Subcutaneous adipose tissue (tissue), 4 donors: ENCODE data around the gene GPR85. TPM values are rescaled to one million over a fixed set of nuclear protein-coding genes. Genes with fewer than 3 reads are reported as not detected.

Experiments used
- total RNA-seq, 4 donors: library from RNA; depleted of rRNA; stranded (reverse); fragments of >200 nt; gene quantifications; one replicate each; pipeline ENCODE4 v1.1.0, GENCODE V29; 2016
- TF ChIP-seq, protein P1 (sequence below): fragments of 450-650 bp; IDR thresholded peaks from one replicate; pipeline ENCODE4 v1.5.1; 2016; ENCODE audit warnings: low read depth, mild to moderate bottlenecking, control low read depth, antibody characterized with exemption, moderate library complexity

GPR85 gene
- total RNA-seq = 1 to 10 TPM in 2 of 4 donors, under 1 TPM in 1, not detected in 1; 0.88 to 1.7 (median 1.1) TPM

DNA sequence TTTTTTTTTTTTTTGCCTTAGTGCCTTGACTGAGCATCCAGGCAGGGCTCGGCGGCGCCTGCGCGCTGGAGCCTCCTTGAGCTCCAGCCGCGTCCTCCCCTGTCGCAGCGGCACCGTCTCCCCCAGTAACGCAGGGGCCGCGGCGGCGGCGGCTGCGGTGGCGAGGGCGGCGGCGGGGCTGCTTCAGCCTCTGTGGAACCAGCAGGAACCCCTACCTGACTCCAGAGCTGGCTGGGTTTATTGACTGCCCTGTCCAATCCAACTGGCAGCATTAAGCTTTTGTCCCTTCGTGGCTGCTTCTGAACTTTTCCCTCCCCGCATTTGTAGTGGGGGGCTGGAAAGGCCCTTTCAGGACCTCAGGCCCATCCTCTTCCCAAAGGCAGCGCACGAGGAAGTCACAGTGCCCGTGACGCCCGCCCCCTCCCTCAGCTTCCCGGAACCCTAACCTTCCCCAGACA is at the start of gene GPR85:
TSS of gene GPR85 (minus strand) at position 397 of the 458 bp plus-strand sequence. CDS start 2,106 bp downstream, outside the sequence.
- TF ChIP-seq, protein P1, sequence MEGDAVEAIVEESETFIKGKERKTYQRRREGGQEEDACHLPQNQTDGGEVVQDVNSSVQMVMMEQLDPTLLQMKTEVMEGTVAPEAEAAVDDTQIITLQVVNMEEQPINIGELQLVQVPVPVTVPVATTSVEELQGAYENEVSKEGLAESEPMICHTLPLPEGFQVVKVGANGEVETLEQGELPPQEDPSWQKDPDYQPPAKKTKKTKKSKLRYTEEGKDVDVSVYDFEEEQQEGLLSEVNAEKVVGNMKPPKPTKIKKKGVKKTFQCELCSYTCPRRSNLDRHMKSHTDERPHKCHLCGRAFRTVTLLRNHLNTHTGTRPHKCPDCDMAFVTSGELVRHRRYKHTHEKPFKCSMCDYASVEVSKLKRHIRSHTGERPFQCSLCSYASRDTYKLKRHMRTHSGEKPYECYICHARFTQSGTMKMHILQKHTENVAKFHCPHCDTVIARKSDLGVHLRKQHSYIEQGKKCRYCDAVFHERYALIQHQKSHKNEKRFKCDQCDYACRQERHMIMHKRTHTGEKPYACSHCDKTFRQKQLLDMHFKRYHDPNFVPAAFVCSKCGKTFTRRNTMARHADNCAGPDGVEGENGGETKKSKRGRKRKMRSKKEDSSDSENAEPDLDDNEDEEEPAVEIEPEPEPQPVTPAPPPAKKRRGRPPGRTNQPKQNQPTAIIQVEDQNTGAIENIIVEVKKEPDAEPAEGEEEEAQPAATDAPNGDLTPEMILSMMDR = no peak

DNA sequence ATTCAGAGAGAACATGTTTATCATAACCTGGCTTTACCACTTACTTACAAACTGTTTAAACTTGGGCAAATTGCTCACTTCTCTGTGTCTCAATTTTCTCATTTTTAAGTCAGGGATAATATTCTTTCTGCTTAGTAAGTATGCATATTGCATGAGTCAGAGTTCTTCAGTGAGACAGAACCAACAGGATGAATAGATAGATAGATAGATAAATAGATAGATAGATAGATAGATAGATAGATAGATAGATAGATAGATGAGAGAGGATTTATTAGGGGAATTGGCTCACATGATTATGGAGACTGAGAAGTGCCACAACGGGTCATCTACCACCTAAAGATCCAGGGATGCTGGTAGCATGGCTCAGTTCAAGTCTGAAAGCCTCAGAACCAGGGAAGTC is 47.4 kb upstream of the GPR85 start:
- TF ChIP-seq, protein P1 = no peak

DNA sequence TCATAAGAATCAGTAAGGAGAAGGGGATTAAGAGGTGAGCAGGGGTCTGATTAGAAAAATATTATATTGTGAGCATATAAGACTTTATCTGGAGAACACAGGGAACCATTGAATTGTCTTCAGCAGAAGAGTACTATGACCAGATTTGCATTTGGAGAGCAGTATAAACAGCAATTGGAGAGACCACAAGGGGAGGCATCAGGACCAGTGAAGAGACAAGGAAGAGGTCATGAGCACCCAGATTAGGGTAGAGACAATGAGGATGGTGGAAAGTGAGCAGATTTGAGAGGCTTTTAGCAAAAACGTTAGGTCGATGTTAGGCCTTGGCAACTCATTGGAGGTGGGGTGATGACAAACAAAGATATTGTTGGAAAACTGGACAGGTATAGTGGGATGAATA is 44.7 kb upstream of the GPR85 start:
- TF ChIP-seq, protein P1 = no peak

- TF ChIP-seq, protein P1 = no peak
Measured at GRCh38 chr7:113128031-113128430, 41.4 kb upstream of the GPR85 start.

- TF ChIP-seq, protein P1 = no peak
Measured at GRCh38 chr7:113125728-113126127, 39.1 kb upstream of the GPR85 start.

DNA sequence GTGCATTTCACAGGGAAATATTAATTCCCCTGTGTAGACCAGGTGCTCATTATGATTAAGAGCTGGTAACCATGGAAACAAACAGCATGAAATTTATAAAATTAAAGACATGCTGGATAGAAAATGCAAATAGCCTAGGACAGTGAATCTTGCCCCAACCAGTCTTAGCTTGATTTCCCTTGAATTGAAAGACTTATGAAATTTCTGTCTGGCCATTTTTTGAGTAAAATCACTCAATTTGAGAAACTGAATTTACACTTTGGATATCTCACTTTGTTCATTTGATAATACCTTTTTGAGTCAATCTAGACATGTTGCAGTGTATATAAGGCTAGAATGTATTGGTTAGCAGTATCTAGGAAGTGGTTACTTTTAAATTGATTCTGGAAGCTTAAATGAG is 36.1 kb upstream of the GPR85 start:
- TF ChIP-seq, protein P1 = no peak

DNA sequence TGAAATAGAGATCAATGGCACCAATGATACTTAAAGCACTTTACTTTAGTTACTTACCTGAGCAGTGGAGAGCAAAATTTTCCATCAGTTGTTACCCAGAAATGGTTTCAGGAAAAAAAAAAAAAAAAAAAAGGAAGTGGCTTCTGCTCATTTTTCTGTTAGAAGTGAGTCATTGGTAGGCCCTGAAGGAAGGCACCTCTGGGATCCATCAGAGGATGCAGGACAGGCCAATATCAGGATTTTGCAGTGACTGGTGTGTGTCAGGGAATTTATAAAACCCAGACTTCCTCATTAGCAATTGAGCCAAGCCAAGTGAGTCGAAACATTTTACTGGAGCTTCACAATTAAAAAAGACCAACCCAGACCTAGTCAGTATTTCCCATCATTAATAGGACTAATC is 34.0 kb upstream of the GPR85 start:
- TF ChIP-seq, protein P1 = no peak
